IMR-90 (cell line): ENCODE measurements around the gene MON1A. TPM values are rescaled to one million over a fixed set of nuclear protein-coding genes. Genes with fewer than 3 reads are reported as not detected.

Source experiments
- ATAC-seq: fragments of 200-7000 bp; cut with Tn5 transposase; 2 replicates; pipeline ENCODE4 v1.9.1; 2020; ENCODE audit warnings: low read depth, mild to moderate bottlenecking, moderate library complexity
- BruUV-seq: library from RNA; stranded (reverse); fragments of 400-500 nt; replicated peaks from 2 replicates; lab custom pipeline; 2021; lab: Mats Ljungman, UMichigan
- CTCF ChIA-PET: fragments of 300-600 bp; formaldehyde crosslinking; extraction: SDS; loops from one replicate; lab custom pipeline; 2021; ENCODE audit warnings: antibody characterized with exemption; lab: Yijun Ruan, JAX
- POLR2A ChIA-PET: fragments of 300-600 bp; sonication (Branson Sonifier 250); formaldehyde crosslinking; loops from one replicate; lab custom pipeline; 2022; ENCODE audit warnings: antibody characterized with exemption; ENCODE audit not compliant: unreplicated experiment; lab: Charles Lee
- DNase-seq: peaks from one replicate; pipeline ENCODE4 v3.0.0; 2013
- H2AFZ ChIP-seq: replicated peaks from 2 replicates; pipeline ENCODE3; 2013; ENCODE audit warnings: low read length, mild to moderate bottlenecking; ENCODE audit not compliant: poor library complexity
- H2AK5ac ChIP-seq: 2 replicates; pipeline ENCODE4 v1.6.1; 2013; ENCODE audit warnings: low read depth, low read length, inconsistent platforms
- H2AK9ac ChIP-seq: replicated peaks from 2 replicates; pipeline ENCODE3; 2013; ENCODE audit warnings: mild to moderate bottlenecking, low read depth, low read length, moderate library complexity; ENCODE audit not compliant: poor library complexity
- H2BK120ac ChIP-seq: 2 replicates; pipeline ENCODE4 v1.6.1; 2013; ENCODE audit warnings: low read depth, low read length, inconsistent platforms
- H2BK15ac ChIP-seq: 3 replicates; pipeline ENCODE4 v1.6.1; 2013; ENCODE audit warnings: low read depth, low read length, inconsistent platforms
- H2BK20ac ChIP-seq: 2 replicates; pipeline ENCODE4 v1.6.1; 2013; ENCODE audit warnings: low read depth, mild to moderate bottlenecking, inconsistent platforms, low read length, moderate library complexity
- H2BK5ac ChIP-seq: 2 replicates; pipeline ENCODE4 v1.6.1; 2013; ENCODE audit warnings: mild to moderate bottlenecking, low read depth, low read length, inconsistent platforms; ENCODE audit not compliant: poor library complexity, severe bottlenecking
- H3K14ac ChIP-seq: replicated peaks from 2 replicates; pipeline ENCODE4 v1.6.1; 2013; ENCODE audit warnings: low read depth, low read length, inconsistent platforms
- H3K18ac ChIP-seq: 2 replicates; pipeline ENCODE4 v1.6.1; 2013; ENCODE audit warnings: low read depth, low read length, control low read depth
- H3K23ac ChIP-seq: 2 replicates; pipeline ENCODE4 v1.6.1; 2013; ENCODE audit warnings: low read depth, low read length, inconsistent platforms
- H3K27ac ChIP-seq: 2 replicates; pipeline ENCODE4 v1.5.1; 2013; ENCODE audit warnings: mild to moderate bottlenecking, control low read depth, low read length; ENCODE audit not compliant: insufficient read depth
- H3K27me3 ChIP-seq: 2 replicates; pipeline ENCODE4 v1.6.1; 2013; ENCODE audit warnings: low read length; ENCODE audit not compliant: control insufficient read depth, insufficient read depth
- H3K36me3 ChIP-seq: 2 replicates; pipeline ENCODE4 v1.6.1; 2013; ENCODE audit warnings: low read length, mixed read lengths; ENCODE audit not compliant: control insufficient read depth, insufficient read depth
- H3K4ac ChIP-seq: 2 replicates; pipeline ENCODE4 v1.6.1; 2013; ENCODE audit warnings: low read depth, low read length, inconsistent platforms
- H3K4me1 ChIP-seq: 2 replicates; pipeline ENCODE4 v1.6.1; 2013; ENCODE audit warnings: low read length, mixed read lengths; ENCODE audit not compliant: control insufficient read depth, insufficient read depth
- H3K4me2 ChIP-seq: 2 replicates; pipeline ENCODE4 v1.6.1; 2013; ENCODE audit warnings: low read depth, mild to moderate bottlenecking, control low read depth, low read length, moderate library complexity
- H3K4me3 ChIP-seq: 2 replicates; pipeline ENCODE4 v1.5.1; 2013; ENCODE audit warnings: low read depth, mild to moderate bottlenecking, control low read depth, low read length, moderate library complexity; ENCODE audit not compliant: insufficient read depth
- H3K56ac ChIP-seq: 2 replicates; pipeline ENCODE4 v1.6.1; 2013; ENCODE audit warnings: low read length, inconsistent platforms; ENCODE audit not compliant: insufficient read depth; ENCODE audit errors: extremely low read depth
- H3K79me1 ChIP-seq, 2 experiments: 2 replicates each; pipeline ENCODE4 v1.6.1; 2013; ENCODE audit warnings: low read length in 2 of 2, inconsistent platforms in 1 of 2, low read depth in 1 of 2
- H3K9ac ChIP-seq: 2 replicates; pipeline ENCODE4 v1.6.1; 2013; ENCODE audit warnings: low read depth, low read length, control low read depth
- H3K9me1 ChIP-seq: 2 replicates; pipeline ENCODE4 v1.6.1; 2013; ENCODE audit warnings: low read length, inconsistent platforms; ENCODE audit not compliant: insufficient read depth
- H3K9me3 ChIP-seq: 2 replicates; pipeline ENCODE4 v1.6.1; 2013; ENCODE audit warnings: low read length; ENCODE audit not compliant: control insufficient read depth, insufficient read depth
- H4K20me1 ChIP-seq: 2 replicates; pipeline ENCODE4 v1.6.1; 2013; ENCODE audit warnings: low read length, inconsistent platforms; ENCODE audit not compliant: insufficient read depth
- H4K5ac ChIP-seq: 2 replicates; pipeline ENCODE4 v1.6.1; 2013; ENCODE audit warnings: mild to moderate bottlenecking, low read depth, low read length, control low read depth
- H4K8ac ChIP-seq, 2 experiments: 2 replicates each; pipeline ENCODE4 v1.6.1; 2013; ENCODE audit warnings: low read depth in 2 of 2, low read length in 2 of 2, control low read depth in 1 of 2, inconsistent platforms in 1 of 2
- H4K91ac ChIP-seq: 2 replicates; pipeline ENCODE4 v1.6.1; 2013; ENCODE audit warnings: low read depth, low read length, inconsistent platforms; ENCODE audit not compliant: insufficient read depth
- BHLHE40 ChIP-seq: fragments of 150-350 bp; IDR thresholded peaks from 2 replicates; pipeline ENCODE4 v1.6.1; 2016; ENCODE audit warnings: mild to moderate bottlenecking, low read depth, low read length
- CEBPB ChIP-seq: IDR thresholded peaks from 2 replicates; pipeline ENCODE4 v1.6.1; 2012; ENCODE audit warnings: low read depth, low read length, improper control_type of control experiment
- CTCF ChIP-seq: conservative IDR thresholded peaks from 2 replicates; pipeline ENCODE4 v1.5.1; 2012; ENCODE audit warnings: mild to moderate bottlenecking, low read depth, low read length, improper control_type of control experiment
- MAFK ChIP-seq: IDR thresholded peaks from 2 replicates; pipeline ENCODE4 v1.6.1; 2012; ENCODE audit warnings: low read depth, low read length, improper control_type of control experiment
- MAZ ChIP-seq: IDR thresholded peaks from 2 replicates; pipeline ENCODE4 v1.6.1; 2012; ENCODE audit warnings: low read depth, mild to moderate bottlenecking, low read length, improper control_type of control experiment, moderate library complexity, borderline replicate concordance
- MXI1 ChIP-seq: IDR thresholded peaks from 2 replicates; pipeline ENCODE4 v1.6.1; 2012; ENCODE audit warnings: low read depth, mild to moderate bottlenecking, low read length, moderate library complexity, borderline replicate concordance
- NFE2L2 ChIP-seq: fragments of 150-350 bp; IDR thresholded peaks from 2 replicates; pipeline ENCODE4 v1.6.1; 2016; ENCODE audit warnings: low read depth, mild to moderate bottlenecking, low read length
- POLR2A ChIP-seq: IDR thresholded peaks from 2 replicates; pipeline ENCODE4 v1.6.1; 2012; ENCODE audit warnings: mild to moderate bottlenecking, low read depth, low read length
- RCOR1 ChIP-seq: IDR thresholded peaks from 2 replicates; pipeline ENCODE4 v1.6.1; 2012; ENCODE audit warnings: mild to moderate bottlenecking, low read length, improper control_type of control experiment; ENCODE audit not compliant: insufficient replicate concordance
- SMC3 ChIP-seq: fragments of 150-350 bp; IDR thresholded peaks from 2 replicates; pipeline ENCODE4 v1.6.1; 2016; ENCODE audit warnings: low read depth, mild to moderate bottlenecking, antibody characterized with exemption, low read length, moderate library complexity
- WGBS, 2 experiments: methylation state at CpG; one replicate each; pipeline versions ENCODE4 v1.1.5 to v1.1.7; 2013; ENCODE audit warnings: missing lambda C conversion rate in 2 of 2; ENCODE audit not compliant: insufficient read length in 1 of 2; ENCODE audit errors: extremely low coverage in 2 of 2; 5-methylcytosine and 5-hydroxymethylcytosine counted together
- dilution Hi-C: fragments of 300-500 bp; cut with HindIII; formaldehyde crosslinking; loops from one replicate; pipeline ENCODE4 v1.14.3; 2018; ENCODE audit warnings: low sequenced_read_pairs; ENCODE audit not compliant: unreplicated experiment
- in situ Hi-C: fragments of 300-500 bp; cut with MboI; formaldehyde crosslinking; loops from 3 replicates; pipeline ENCODE4 v1.14.3; 2019; ENCODE audit warnings: low sequenced_read_pairs, inconsistent platforms, mixed read lengths
- intact Hi-C: fragments of 100-400 bp; cut with micrococcal nuclease; formaldehyde crosslinking; loops from 2 replicates; pipeline ENCODE4 v1.10.0; 2022
- polyA plus RNA-seq, 3 experiments: library from polyadenylated mRNA; depleted of rRNA; stranded (reverse); fragments of >200 nt; gene quantifications; 2 replicates each; pipeline ENCODE4 v1.2.3, GENCODE V29; 2012; ENCODE audit warnings: low replicate concordance in 1 of 3
- total RNA-seq: library from RNA; depleted of rRNA; stranded (reverse); fragments of >200 nt; gene quantifications from 2 replicates; pipeline ENCODE4 v1.2.3, GENCODE V29; 2012
- TF ChIP-seq, protein P1 (sequence below): fragments of 150-350 bp; IDR thresholded peaks from 2 replicates; pipeline ENCODE4 v1.6.1; 2016; ENCODE audit warnings: low read depth, mild to moderate bottlenecking, low read length, moderate library complexity, borderline replicate concordance

Gene MON1A
- total and polyA plus RNA-seq, 2 of the 4 experiments (the other 2 are of a cell fraction) = 8.2 to 13.5 TPM

DNA sequence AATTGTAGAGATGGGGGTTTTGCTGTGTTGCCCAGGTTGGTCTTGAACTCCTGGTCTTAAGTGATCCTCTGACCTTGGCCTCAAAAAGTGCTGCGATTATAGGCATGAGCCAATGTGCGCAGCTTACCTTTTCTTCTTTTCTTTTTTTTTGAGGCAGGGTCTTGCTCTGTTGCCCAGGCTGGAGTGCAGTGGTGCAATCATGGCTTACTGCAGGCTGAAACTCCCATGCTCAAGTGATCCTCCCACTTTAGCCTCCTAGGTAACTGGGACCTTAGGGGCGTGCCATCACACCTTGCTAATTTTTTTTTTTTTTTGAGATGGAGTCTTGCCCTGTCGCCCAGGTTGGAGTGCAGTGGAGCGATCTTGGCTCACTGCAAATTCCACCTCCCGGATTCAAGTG, 23.3 kb upstream of the MON1A start:
- Histone ChIP-seq H3K27ac (no peak overlapping the region), H2BK5ac (no peak overlapping the region), H4K91ac (no peak overlapping the region), H2AK5ac (no peak overlapping the region), H2AFZ (no peak overlapping the region), H3K56ac (no peak overlapping the region), H3K27me3 (no peaks in the 10 kb centered on the region), H3K4me2 (no peak overlapping the region), H3K9ac (no peak overlapping the region), H2AK9ac (no peak overlapping the region), H3K4ac (no peak overlapping the region), H3K9me3 (no peaks in the 10 kb centered on the region), H3K14ac (no peak overlapping the region), H2BK20ac (no peak overlapping the region), H3K9me1 (peaks cover 7% of the 10 kb centered on the region; the same call in 1 of the 2 replicates), H2BK15ac (no peak overlapping the region), H3K23ac (no peak overlapping the region), H3K4me3 (no peak overlapping the region), H3K4me1 (peaks cover 6% of the 10 kb centered on the region), H3K18ac (no peak overlapping the region), H3K79me1 (peaks cover 10 to 73% of the 10 kb centered on the region in 2 experiments), H4K20me1 (peaks cover 75% of the 10 kb centered on the region), H4K8ac (no peak overlapping the region), H3K36me3 (no peaks in the 10 kb centered on the region; the same call in 1 of the 2 replicates), H2BK120ac (no peak overlapping the region), H4K5ac (no peak overlapping the region)
- CTCF ChIA-PET = no interaction called here
- POLR2A ChIA-PET = no interaction called here
- no TSS peak for BruUV-seq
- in situ Hi-C loops (no loop called here), intact Hi-C loops (no loop called here), dilution Hi-C loops (no loop called here)
- no peak for TF ChIP-seq MXI1
- no peak for TF ChIP-seq POLR2A
- no peak for TF ChIP-seq MAFK
- TF ChIP-seq CTCF = no peak
- no peak for TF ChIP-seq BHLHE40
- TF ChIP-seq NFE2L2 = no peak
- no peak for TF ChIP-seq RCOR1
- TF ChIP-seq, protein P1, sequence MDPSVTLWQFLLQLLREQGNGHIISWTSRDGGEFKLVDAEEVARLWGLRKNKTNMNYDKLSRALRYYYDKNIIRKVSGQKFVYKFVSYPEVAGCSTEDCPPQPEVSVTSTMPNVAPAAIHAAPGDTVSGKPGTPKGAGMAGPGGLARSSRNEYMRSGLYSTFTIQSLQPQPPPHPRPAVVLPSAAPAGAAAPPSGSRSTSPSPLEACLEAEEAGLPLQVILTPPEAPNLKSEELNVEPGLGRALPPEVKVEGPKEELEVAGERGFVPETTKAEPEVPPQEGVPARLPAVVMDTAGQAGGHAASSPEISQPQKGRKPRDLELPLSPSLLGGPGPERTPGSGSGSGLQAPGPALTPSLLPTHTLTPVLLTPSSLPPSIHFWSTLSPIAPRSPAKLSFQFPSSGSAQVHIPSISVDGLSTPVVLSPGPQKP = no peak
- no peak for TF ChIP-seq CEBPB
- no peak for TF ChIP-seq MAZ
- no peak for TF ChIP-seq SMC3
- no peak for ATAC-seq
- no peak for DNase-seq
- WGBS, 2 experiments = 100% methylated on average over 1 of the region's 6 CpGs; no CpG with 5 or more reads in 1 of the 2 experiments
